ENCODE data around the gene MKRN1. TPM values are rescaled to one million over a fixed set of nuclear protein-coding genes. Genes with fewer than 3 reads are reported as not detected.
A peak's percentile ranks its signal among the peaks of the same experiment; 100 is the strongest.
"Not testable (repeated sequence)": the region's sequence is repeated elsewhere in the genome, so short reads cannot be mapped to it uniquely, and the experiment has no call there.

MKRN1 gene
- polyA plus RNA-seq, 4 donors: 94.3 to 137 (median 117) TPM

DNA sequence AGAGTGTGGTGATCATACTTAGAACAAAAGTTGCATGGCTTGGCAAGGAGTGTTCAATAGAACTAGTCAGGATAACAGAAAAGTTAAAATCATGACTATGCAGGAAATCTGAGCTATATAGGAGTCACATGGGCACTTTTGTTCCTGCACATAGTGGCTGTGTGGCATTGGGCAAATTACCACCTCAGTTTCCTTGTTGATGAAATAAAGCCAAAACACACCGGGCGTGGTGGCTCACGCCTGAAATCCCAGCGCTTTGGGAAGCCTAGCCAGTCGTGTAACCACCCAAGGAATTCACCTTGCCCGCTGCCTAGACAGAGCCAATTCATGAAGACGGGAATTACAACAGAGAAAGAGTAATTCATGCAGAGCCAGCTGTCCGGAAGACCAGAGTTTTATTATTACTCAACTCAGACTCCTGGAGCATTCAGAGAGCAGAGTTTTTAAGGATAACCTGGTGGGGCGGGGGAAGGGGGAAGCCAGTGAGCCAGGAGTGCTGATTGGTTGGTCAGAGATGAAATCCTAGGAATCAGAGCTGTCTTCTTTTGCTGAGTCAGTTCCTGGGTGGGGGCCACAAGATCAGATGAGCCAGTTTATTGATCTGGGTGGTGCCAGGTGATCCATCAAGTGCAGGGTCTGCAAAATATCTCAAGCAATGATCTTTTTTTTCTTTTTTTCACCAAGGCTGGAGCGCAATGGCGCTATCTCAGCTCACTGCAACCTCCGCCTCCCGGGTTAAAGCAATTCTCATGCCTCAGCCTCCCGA, 6.4 kb upstream of the MKRN1 start:
- no peak for DNase-seq (ENCODE audit: low read depth in 4 of 4, low spot score in 3 of 4)

- no peak for DNase-seq (ENCODE audit: low read depth in 4 of 4, low spot score in 3 of 4)
These were observed 5.7 kb upstream of the MKRN1 start for GRCh38 chr7:140484951-140485499.

- no peak for DNase-seq (ENCODE audit: low read depth in 4 of 4, low spot score in 3 of 4)
These were observed 5.2 kb upstream of the MKRN1 start for GRCh38 chr7:140484479-140484878.

DNA sequence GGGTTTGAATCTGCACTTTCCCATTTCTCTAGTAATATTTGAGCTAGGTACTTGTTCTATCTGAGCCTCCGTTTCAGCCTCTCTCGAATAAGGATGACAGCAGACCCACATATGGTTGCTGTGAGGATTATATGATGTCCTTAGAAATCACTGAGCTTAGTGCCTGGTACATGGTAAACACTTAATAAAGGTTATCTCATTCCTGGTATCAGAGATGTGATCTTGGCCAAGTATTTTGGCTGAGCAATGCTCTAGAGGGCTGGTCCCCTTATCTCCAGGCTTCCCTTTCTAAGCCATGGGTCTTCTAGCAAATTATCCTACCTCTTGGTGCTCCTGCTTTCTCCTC, 407 bp upstream of the MKRN1 start:
- DNase-seq (ENCODE audit: low read depth in 4 of 4, low spot score in 3 of 4): no peak

DNA sequence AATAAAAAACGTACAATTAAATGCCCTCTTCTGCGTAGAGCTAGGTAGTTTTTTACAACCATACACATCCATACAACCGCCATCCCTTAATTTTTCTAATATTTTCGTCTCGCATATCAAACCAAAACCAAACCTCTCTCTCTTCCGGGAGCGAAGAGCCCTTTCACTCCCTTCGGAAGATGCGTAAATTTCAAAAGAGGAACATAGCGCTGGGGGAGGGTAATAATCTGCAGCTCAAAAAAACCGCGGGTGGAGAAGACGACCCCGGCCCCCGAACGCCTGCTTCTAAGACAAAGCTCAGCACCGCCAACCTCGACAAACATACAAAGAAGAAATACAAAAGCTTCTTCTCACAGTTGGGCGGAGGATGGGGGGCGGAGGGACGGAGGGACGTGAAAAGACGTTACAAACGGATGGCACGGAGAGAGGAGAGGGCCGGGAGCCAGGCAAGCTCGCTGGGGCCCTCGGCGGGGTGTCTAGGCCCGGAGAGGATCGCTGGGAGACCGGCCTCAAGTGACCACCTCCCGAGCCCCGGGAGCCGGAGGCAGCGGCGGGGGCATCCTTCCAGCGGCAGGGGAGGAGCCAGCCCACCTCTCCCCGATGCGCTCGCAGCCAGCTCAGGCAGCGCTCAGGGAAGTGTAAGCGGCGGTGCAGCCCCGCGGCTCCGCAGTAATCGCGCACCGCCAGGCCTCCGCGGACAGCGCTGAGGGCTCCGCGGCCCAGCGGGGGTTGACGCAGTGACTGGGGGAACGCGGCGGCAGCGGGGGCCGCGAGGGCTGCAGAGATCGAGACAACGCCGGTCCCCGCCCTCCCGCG, 851 bp downstream of the MKRN1 start:
- peak in 1 of 4 donors; percentile 18 for DNase-seq (ENCODE audit: low read depth in 4 of 4, low spot score in 3 of 4)

- DNase-seq (ENCODE audit: low read depth in 4 of 4, low spot score in 3 of 4): no peak
These were observed 2.5 kb downstream of the MKRN1 start for GRCh38 chr7:140476698-140477261.

- peak in 2 of 4 donors; percentile 29 to 33 for DNase-seq (ENCODE audit: low read depth in 4 of 4, low spot score in 3 of 4)
These were observed 3.5 kb downstream of the MKRN1 start for GRCh38 chr7:140475747-140476333.

- no peak for DNase-seq (ENCODE audit: low read depth in 4 of 4, low spot score in 3 of 4)
These were observed 16.2 kb downstream of the MKRN1 start for GRCh38 chr7:140463111-140463510.

- DNase-seq (ENCODE audit: low read depth in 4 of 4, low spot score in 3 of 4): no peak
These were observed 20.4 kb downstream of the MKRN1 start for GRCh38 chr7:140458916-140459315.

DNA sequence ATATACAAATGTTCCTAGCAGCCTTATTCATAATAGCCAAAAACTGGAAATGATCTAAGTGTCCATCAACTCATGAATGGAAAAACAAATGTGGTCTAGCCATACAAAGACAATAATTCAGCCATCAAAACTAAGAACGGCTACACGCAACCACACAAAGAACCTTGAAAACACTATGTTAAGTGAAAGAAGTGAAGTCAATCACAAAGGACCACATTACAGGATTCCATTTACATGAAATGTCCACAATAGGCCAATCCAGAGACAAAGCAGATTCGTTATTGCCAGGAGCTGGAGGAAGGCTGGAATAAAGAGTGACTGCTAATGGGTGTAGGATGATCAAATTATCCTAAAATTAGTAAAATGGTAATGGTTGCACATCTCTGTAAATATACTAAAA, 21.1 kb downstream of the MKRN1 start:
- no peak for DNase-seq (ENCODE audit: low read depth in 4 of 4, low spot score in 3 of 4)

GRCh38 chr7:140456551-140457051, 22.7 kb downstream of the MKRN1 start:
- DNase-seq (ENCODE audit: low read depth in 4 of 4, low spot score in 3 of 4): no peak

DNA sequence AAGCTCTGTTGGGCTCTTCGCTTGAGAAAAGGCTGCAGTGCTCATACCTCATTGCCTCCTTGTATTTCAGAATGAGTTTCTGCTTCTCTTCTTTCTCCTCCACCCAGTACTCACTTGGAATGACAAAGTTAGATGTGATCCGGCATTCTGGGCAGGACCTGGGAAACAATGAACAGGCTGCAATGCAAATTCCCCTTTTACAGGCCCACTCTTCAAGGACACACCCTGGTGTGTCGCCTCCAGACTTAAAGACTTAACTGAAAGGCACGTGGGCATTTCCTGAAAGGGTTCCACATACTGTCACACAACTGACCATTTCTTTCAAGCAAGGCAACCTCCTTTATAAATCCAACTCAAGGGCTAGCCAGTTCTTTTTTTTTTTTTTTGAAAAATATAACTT, 23.6 kb downstream of the MKRN1 start:
- no peak for DNase-seq (ENCODE audit: low read depth in 4 of 4, low spot score in 3 of 4)

- DNase-seq (ENCODE audit: low read depth in 4 of 4, low spot score in 3 of 4): no peak
These were observed 24.7 kb downstream of the MKRN1 start for GRCh38 chr7:140454657-140455015.

- DNase-seq (ENCODE audit: low read depth in 4 of 4, low spot score in 3 of 4): not testable (repeated sequence)
These were observed 25.3 kb downstream of the MKRN1 start for GRCh38 chr7:140453785-140454656.

DNA sequence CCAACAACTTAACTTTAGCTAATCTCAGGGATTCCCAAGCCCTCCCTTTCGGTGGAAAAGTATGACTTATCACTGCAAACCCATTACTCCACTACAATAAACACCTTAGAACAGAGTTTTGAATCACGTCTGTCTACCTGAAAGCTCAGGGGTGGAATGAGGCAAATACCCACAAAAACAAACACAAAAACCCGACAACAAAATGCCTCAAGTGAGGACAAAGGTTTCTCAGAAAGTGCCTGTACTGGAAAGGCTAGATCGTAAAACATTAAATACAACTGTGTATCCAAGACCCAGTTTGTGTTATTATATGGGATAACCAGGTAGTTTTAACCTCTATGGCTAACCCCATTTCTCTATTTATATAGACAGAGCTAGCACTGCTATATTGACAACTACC, 26.0 kb downstream of the MKRN1 start:
- no peak for DNase-seq (ENCODE audit: low read depth in 4 of 4, low spot score in 3 of 4)

- no peak for DNase-seq (ENCODE audit: low read depth in 4 of 4, low spot score in 3 of 4)
These were observed 27.6 kb downstream of the MKRN1 start for GRCh38 chr7:140451716-140452115.

DNA sequence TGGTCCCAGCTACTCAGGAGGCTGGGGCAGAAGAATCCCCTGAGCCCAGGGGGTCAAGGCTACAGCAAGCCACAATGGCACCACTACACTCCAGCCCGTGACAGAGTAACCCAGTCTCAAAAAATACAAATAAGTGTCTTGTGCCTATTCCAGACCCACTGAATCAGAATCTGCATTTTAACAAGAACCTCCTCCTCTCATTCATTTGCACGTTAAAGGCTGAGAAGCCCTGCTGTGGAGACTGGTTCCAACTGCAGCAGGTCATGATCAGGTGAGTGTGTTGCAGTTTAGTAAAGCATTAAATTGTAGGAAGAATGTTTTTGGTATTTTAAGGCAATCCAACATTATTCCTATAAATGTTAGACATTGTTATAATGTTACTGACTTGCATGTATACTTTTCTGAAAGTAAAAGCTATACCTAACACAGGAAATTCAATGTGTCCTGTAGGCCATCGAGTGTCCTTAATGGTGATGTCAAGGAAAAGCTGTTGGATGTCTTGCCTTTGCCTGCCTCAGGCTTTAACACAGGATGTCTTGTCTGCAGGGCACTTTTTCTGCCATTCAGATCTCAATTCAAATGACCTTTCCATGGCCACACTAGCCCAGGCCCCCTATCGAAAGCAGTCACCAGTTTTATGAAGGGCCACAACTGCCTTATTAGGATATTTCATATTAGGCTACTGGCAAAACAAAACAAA, 30.4 kb downstream of the MKRN1 start:
- DNase-seq (ENCODE audit: low read depth in 4 of 4, low spot score in 3 of 4): no peak

- no peak for DNase-seq (ENCODE audit: low read depth in 4 of 4, low spot score in 3 of 4)
These were observed 31.5 kb downstream of the MKRN1 start for GRCh38 chr7:140447841-140448240.

GRCh38 chr7:140446467-140446866, 32.8 kb downstream of the MKRN1 start:
- no peak for DNase-seq (ENCODE audit: low read depth in 4 of 4, low spot score in 3 of 4)

Measured in left renal pelvis (tissue), 4 donors.